ENCODE measurements around the gene OSBPL1A. TPM values are rescaled to one million over a fixed set of nuclear protein-coding genes. Genes with fewer than 3 reads are reported as not detected.
"Not testable (repeated sequence)": the region's sequence is repeated elsewhere in the genome, so short reads cannot be mapped to it uniquely, and the experiment has no call there.

The OSBPL1A gene
- total and polyA plus RNA-seq, 3 donors from 2014 or later = 32.0 to 45.0 (median 43.8) TPM

- intact Hi-C loops (cut with DNase I; ENCODE audit: low total_unique reads) = no loop called here
- 85 to 90% methylated on average over 6 of the region's 6 CpGs for WGBS, 2 donors
These were observed 10.9 kb downstream of the OSBPL1A start for GRCh38 chr18:24386681-24387080.

GRCh38 chr18:24381126-24381525, 16.5 kb downstream of the OSBPL1A start:
- H3K4me1 ChIP-seq = peaks cover 7% of the 10 kb centered on the region
- H3K9me3 ChIP-seq = no peaks in the 10 kb centered on the region
- no peaks in the 10 kb centered on the region for H3K36me3 ChIP-seq (ENCODE audit: low read depth, missing control alignments)
- H3K27me3 ChIP-seq = no peaks in the 10 kb centered on the region
- H3K27ac ChIP-seq = no peak overlapping the region
- intact Hi-C loops (cut with DNase I; ENCODE audit: low total_unique reads) = no loop called here
- TF ChIP-seq CTCF (IDR thresholded peaks at IDR 0.05) (no peak), POLR2A (IDR thresholded peaks at IDR 0.05) (no peak)
- DNase-seq = peak; percentile 23
- no peak overlapping the region for H3K4me3 ChIP-seq
- WGBS, 2 donors = 31 to 50% methylated on average over 1 of the region's 1 CpG

More at GRCh38 chr18:24386681-24387080, 10.9 kb downstream of the OSBPL1A start:
- Histone ChIP-seq H3K4me1 (peaks cover 7% of the 10 kb centered on the region), H3K27me3 (no peaks in the 10 kb centered on the region), H3K27ac (no peak overlapping the region), H3K4me3 (no peak overlapping the region), H3K9me3 (no peaks in the 10 kb centered on the region), H3K36me3 (ENCODE audit: low read depth, missing control alignments) (no peaks in the 10 kb centered on the region)
- DNase-seq = no peak
- no peak for TF ChIP-seq POLR2A (IDR thresholded peaks at IDR 0.05)
- TF ChIP-seq CTCF (IDR thresholded peaks at IDR 0.05) = no peak

- no peaks in the 10 kb centered on the region for H3K4me1 ChIP-seq
- DNase-seq = no peak
- no peak overlapping the region for H3K27ac ChIP-seq
- no peaks in the 10 kb centered on the region for H3K36me3 ChIP-seq (ENCODE audit: low read depth, missing control alignments)
- no peaks in the 10 kb centered on the region for H3K27me3 ChIP-seq
- no peaks in the 10 kb centered on the region for H3K9me3 ChIP-seq
- WGBS, 2 donors = 81 to 91% methylated on average over 4 to 6 of the region's 6 CpGs
- no peak for TF ChIP-seq CTCF (IDR thresholded peaks at IDR 0.05)
- no peak for TF ChIP-seq POLR2A (IDR thresholded peaks at IDR 0.05)
- H3K4me3 ChIP-seq = no peak overlapping the region
- intact Hi-C loops (cut with DNase I; ENCODE audit: low total_unique reads) = no loop called here
These were observed 17.4 kb downstream of the OSBPL1A start for GRCh38 chr18:24380163-24380747.

GRCh38 chr18:24378598-24378997, 19.0 kb downstream of the OSBPL1A start:
- no peak for DNase-seq
- H3K9me3 ChIP-seq = no peaks in the 10 kb centered on the region
- H3K27ac ChIP-seq = no peak overlapping the region
- no peaks in the 10 kb centered on the region for H3K36me3 ChIP-seq (ENCODE audit: low read depth, missing control alignments)
- no peaks in the 10 kb centered on the region for H3K27me3 ChIP-seq
- TF ChIP-seq POLR2A (IDR thresholded peaks at IDR 0.05) (no peak), CTCF (IDR thresholded peaks at IDR 0.05) (no peak)
- WGBS, 2 donors = 64 to 67% methylated on average over 1 of the region's 1 CpG
- H3K4me3 ChIP-seq = no peak overlapping the region
- intact Hi-C loops (cut with DNase I; ENCODE audit: low total_unique reads) = no loop called here
- no peaks in the 10 kb centered on the region for H3K4me1 ChIP-seq

- H3K27ac ChIP-seq; DNase-seq; H3K9me3 ChIP-seq; H3K36me3 ChIP-seq (ENCODE audit: low read depth, missing control alignments); H3K4me1 ChIP-seq; H3K27me3 ChIP-seq; intact Hi-C loops (cut with DNase I; ENCODE audit: low total_unique reads): not testable (repeated sequence)
- WGBS, 2 donors = 84% methylated on average over 21 of the region's 23 CpGs; no CpG with 5 or more reads in 1 of the 2 donors
- H3K4me3 ChIP-seq = peak overlapping the region; percentile 21 to 33
These were observed 21.1 kb downstream of the OSBPL1A start for GRCh38 chr18:24376531-24376930.
